ENCODE results near the gene SOBP.

DNA sequence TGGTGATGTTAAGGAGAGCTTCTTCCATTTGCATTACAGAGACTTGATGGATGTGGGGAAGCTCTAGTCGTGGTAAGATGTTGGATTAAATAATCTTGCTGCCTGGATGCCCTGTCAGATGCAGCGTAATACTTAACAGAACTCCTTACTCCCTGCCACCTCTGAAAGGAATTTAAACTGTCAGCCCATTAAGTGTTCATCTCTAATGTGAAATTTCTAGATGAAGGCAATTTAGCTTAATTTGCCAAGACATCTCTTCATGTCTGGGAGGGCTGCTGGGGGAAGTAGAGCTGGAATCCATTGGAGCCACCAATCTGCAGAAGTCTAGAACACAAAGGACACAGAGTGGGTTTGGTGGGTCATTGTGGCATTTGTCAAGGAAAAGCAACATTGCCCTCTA is 64.4 kb downstream of the SOBP start:
- TF ChIP-seq, protein P1, sequence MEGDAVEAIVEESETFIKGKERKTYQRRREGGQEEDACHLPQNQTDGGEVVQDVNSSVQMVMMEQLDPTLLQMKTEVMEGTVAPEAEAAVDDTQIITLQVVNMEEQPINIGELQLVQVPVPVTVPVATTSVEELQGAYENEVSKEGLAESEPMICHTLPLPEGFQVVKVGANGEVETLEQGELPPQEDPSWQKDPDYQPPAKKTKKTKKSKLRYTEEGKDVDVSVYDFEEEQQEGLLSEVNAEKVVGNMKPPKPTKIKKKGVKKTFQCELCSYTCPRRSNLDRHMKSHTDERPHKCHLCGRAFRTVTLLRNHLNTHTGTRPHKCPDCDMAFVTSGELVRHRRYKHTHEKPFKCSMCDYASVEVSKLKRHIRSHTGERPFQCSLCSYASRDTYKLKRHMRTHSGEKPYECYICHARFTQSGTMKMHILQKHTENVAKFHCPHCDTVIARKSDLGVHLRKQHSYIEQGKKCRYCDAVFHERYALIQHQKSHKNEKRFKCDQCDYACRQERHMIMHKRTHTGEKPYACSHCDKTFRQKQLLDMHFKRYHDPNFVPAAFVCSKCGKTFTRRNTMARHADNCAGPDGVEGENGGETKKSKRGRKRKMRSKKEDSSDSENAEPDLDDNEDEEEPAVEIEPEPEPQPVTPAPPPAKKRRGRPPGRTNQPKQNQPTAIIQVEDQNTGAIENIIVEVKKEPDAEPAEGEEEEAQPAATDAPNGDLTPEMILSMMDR (IDR thresholded peaks at IDR 0.05), result no peak
- TF ChIP-seq EZH2 (IDR thresholded peaks at IDR 0.05; ENCODE audit: borderline replicate concordance, insufficient read depth, low read depth, low read length, poor library complexity, severe bottlenecking), result no peak
